Stimulated activated CD8-positive, alpha-beta memory T cell treated with anti-CD3 and anti-CD28 coated beads, Interleukin-2, amount 100 ng/mL, for 1 hour (primary cell): ENCODE data around the gene CFAP141.
"Not testable (repeated sequence)": the region's sequence is repeated elsewhere in the genome, so short reads cannot be mapped to it uniquely, and the experiment has no call there.

Experiments used
- DNase-seq, 2 donors: peaks; one replicate each; pipeline ENCODE4 v3.0.0-alpha.2; 2020; ENCODE audit warnings: low read depth in 2 of 2

Gene CFAP141

GRCh38 chr1:154206196-154206595, at the start of gene CFAP141:
CFAP141 (minus strand) TSS chr1:154206333; CDS start chr1:154206307, 26 bp downstream.
- DNase-seq, result no peak

GRCh38 chr1:154253671-154254070, 47.5 kb upstream of the CFAP141 start:
- no peak for DNase-seq

GRCh38 chr1:154241703-154242351, 35.7 kb upstream of the CFAP141 start:
- no peak for DNase-seq

- no peak for DNase-seq
These were observed 34.2 kb upstream of the CFAP141 start for GRCh38 chr1:154240294-154240833.

GRCh38 chr1:154239491-154239890, 33.4 kb upstream of the CFAP141 start:
- no peak for DNase-seq

- DNase-seq, result no peak
These were observed 31.9 kb upstream of the CFAP141 start for GRCh38 chr1:154237880-154238506.

- DNase-seq, result no peak
These were observed 31.3 kb upstream of the CFAP141 start for GRCh38 chr1:154237435-154237834.

GRCh38 chr1:154236855-154237254, 30.7 kb upstream of the CFAP141 start:
- no peak for DNase-seq

- DNase-seq, result not testable (repeated sequence)
These were observed 27.0 kb upstream of the CFAP141 start for GRCh38 chr1:154233127-154233526.

GRCh38 chr1:154231112-154231511, 25.0 kb upstream of the CFAP141 start:
- not testable (repeated sequence) for DNase-seq

GRCh38 chr1:154225370-154225769, 19.2 kb upstream of the CFAP141 start:
- DNase-seq, result no peak

GRCh38 chr1:154223621-154224020, 17.5 kb upstream of the CFAP141 start:
- DNase-seq, result no peak

- no peak for DNase-seq
These were observed 16.8 kb upstream of the CFAP141 start for GRCh38 chr1:154222918-154223317.

- no peak for DNase-seq
These were observed 16.4 kb upstream of the CFAP141 start for GRCh38 chr1:154222518-154222917.

- DNase-seq, result peak; percentile 46 to 56
These were observed 15.3 kb upstream of the CFAP141 start for GRCh38 chr1:154221278-154222001.

GRCh38 chr1:154220970-154221277, 14.8 kb upstream of the CFAP141 start:
- no peak for DNase-seq

- peak; percentile 97 to 98 for DNase-seq
These were observed 14.2 kb upstream of the CFAP141 start, which contains the start of gene UBAP2L for GRCh38 chr1:154220071-154220969. UBAP2L (plus strand) TSS chr1:154220955; CDS start chr1:154225124, 4,169 bp downstream.

GRCh38 chr1:154219541-154219940, 13.4 kb upstream of the CFAP141 start:
- DNase-seq, result no peak

- DNase-seq, result no peak
These were observed 12.4 kb upstream of the CFAP141 start for GRCh38 chr1:154218545-154218944.

- DNase-seq, result no peak
These were observed 7.1 kb upstream of the CFAP141 start for GRCh38 chr1:154213274-154213673.

- DNase-seq, result no peak
These were observed 6.0 kb upstream of the CFAP141 start for GRCh38 chr1:154212083-154212482.
